H1 (cell line): ENCODE measurements around the gene GNG12. TPM values are rescaled to one million over a fixed set of nuclear protein-coding genes. Genes with fewer than 3 reads are reported as not detected.

ENCODE experiments used
- BCL11A ChIP-seq, 2 experiments: IDR thresholded peaks; one replicate each; pipeline ENCODE4 v1.6.1; 2011; ENCODE audit warnings: low read depth in 2 of 2, low read length in 2 of 2, mild to moderate bottlenecking in 2 of 2
- EGR1 ChIP-seq: IDR thresholded peaks from 2 replicates; pipeline ENCODE4 v1.6.1; 2011; ENCODE audit warnings: low read depth, low read length, borderline replicate concordance
- KDM5A ChIP-seq: fragments of 200-600 bp; IDR thresholded peaks from 2 replicates; pipeline ENCODE4 v1.7.1; 2012; ENCODE audit warnings: mild to moderate bottlenecking, low read length, inconsistent platforms, mixed read lengths
- TAF1 ChIP-seq: IDR thresholded peaks from 2 replicates; pipeline ENCODE4 v1.6.1; 2011; ENCODE audit warnings: mild to moderate bottlenecking, low read depth, low read length
- TEAD4 ChIP-seq: IDR thresholded peaks from 2 replicates; pipeline ENCODE4 v1.6.1; 2012; ENCODE audit warnings: low read depth, low read length, inconsistent platforms, mixed read lengths
- polyA plus RNA-seq, 7 experiments: library from polyadenylated mRNA; depleted of rRNA in 3 of 7; stranded (reverse) in 5 of 7; unstranded in 2 of 7; fragments of >200 nt in 5 of 7; fragments of 200-250 nt in 2 of 7; gene quantifications; 1 replicate in 5 of 7; 2 replicates in 1 of 7; 4 replicates in 1 of 7; pipeline versions ENCODE4 v1.2.1 to v1.2.3, GENCODE V29; 2011 to 2013; ENCODE audit warnings: missing spikeins in 2 of 7, mixed read lengths in 2 of 7
- total RNA-seq: library from RNA; stranded (reverse); fragmentation: NEBNext Ultra II Directional; extraction: Animal tissue kit (Norgen Biotek cat#: 25700); gene quantifications from 2 replicates; pipeline ENCODE4 v1.2.1, GENCODE V29; 2021

Gene GNG12
- total and polyA plus RNA-seq, 2 of the 8 experiments (the other 6 are each of a cell fraction or from before 2014, with no cell fraction given): 11.4 to 35.8 TPM

DNA sequence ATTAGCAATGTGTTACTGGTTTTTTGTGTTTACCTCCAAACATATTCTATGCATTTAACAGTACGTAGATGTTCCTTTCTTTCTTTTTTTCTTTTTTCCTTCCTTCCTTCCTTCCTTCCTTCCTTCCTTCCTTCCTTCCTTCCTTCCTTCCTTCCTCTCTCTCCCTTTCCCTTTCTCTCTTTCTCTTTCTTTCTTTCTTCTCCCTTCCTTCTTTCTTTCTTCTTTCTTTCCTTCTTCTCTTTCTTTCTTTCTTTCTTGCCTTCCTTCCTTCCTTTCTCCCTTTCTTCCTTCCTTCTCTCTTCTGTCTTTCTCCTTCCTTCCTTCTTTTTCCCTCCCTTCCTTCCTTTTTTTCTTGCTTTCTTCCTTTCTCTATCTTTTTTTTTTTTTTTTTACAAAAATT lies 46.2 kb upstream of the GNG12 start (continued):
- TF ChIP-seq BCL11A (IDR thresholded peaks at IDR 0.05; ENCODE audit: low read depth in 2 of 2, low read length in 2 of 2) (no peak), EGR1 (no peak), TEAD4 (no peak), TAF1 (no peak), KDM5A (no peak)
- TF ChIP-seq, all 59 proteins: peak for 0
